Neural crest cell (in vitro differentiated cells): Measurements from ENCODE around the gene ABHD6. TPM values are rescaled to one million over a fixed set of nuclear protein-coding genes. Genes with fewer than 3 reads are reported as not detected.

ENCODE experiments used
- DNase-seq: peaks from one replicate; pipeline ENCODE4 v3.0.0; 2021; ENCODE audit warnings: low read depth, mixed read lengths, low spot score
- H3K27ac Mint-ChIP-seq: one replicate; pipeline ENCODE4 v1.8.0; 2021; ENCODE audit warnings: mild to moderate bottlenecking, mixed read lengths; ENCODE audit not compliant: unreplicated experiment
- H3K27me3 Mint-ChIP-seq: 2 replicates; pipeline ENCODE4 v1.8.0; 2021; ENCODE audit warnings: low read depth, mild to moderate bottlenecking, mixed read lengths
- H3K36me3 Mint-ChIP-seq: 2 replicates; pipeline ENCODE4 v1.8.0; 2021; ENCODE audit warnings: low read depth, mild to moderate bottlenecking, mixed read lengths
- H3K4me1 Mint-ChIP-seq: 2 replicates; pipeline ENCODE4 v1.8.0; 2021; ENCODE audit warnings: mixed read lengths
- H3K4me3 Mint-ChIP-seq: one replicate; pipeline ENCODE4 v1.8.0; 2021; ENCODE audit warnings: mild to moderate bottlenecking, mixed read lengths
- H3K9me3 Mint-ChIP-seq: 2 replicates; pipeline ENCODE4 v1.8.0; 2021; ENCODE audit warnings: mixed read lengths
- total RNA-seq: library from RNA; stranded (reverse); gene quantifications from 2 replicates; pipeline ENCODE4 v1.2.1, GENCODE V29; 2021
- TF ChIP-seq, protein P1 (sequence below): fragments of 200-600 bp; sonication (generic); conservative IDR thresholded peaks from 2 replicates; pipeline ENCODE4 v1.5.0; 2021; ENCODE audit warnings: antibody characterized with exemption, mild to moderate bottlenecking

The ABHD6 gene
- total RNA-seq, 1 donor from 2014 or later, result 5.5 TPM

DNA sequence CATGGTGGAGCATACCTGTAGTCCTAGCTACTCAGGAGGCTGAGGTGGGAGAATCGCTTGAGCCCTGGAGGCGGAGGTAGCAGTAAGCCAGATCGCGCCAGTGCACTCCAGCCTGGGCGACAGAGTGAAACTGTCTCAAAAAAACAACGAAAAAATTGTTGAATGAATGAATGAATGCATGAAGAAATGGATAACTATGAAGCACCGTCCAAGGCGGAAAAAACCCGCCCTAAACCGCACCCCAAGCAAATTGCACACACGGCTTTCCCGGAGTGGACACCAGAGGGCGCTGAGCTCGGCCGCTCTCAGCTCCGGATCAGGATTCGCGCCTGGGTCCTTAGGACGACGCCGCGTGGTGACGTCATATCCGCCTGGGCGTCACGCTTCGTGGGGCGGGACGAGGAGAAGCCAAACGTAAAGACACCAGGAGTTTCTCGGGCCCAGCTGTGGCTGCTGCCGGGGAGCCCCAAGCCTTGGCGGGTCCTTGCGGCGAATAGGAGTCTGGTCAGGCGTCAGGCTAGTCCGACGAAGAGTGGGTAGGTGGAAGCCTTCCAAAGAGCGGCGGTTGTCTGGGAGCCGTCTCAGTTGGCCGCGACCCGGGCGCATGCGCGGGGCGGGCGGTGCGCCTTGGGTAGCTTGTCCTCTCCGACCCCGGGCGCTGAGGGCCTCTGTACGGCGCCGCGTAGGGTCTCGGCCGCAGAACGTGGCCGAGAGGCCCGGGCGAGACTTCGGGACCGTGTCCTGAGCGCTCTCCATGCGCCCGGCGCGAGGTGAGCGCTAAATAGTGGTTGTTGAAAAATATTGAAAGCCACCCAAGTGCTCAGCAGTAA, 68.5 kb downstream of the ABHD6 start, which contains the start of the genes HTD2 and RPP14:
Gene HTD2 (plus strand): TSS at position 639 of the 830 bp plus-strand sequence. CDS start 11,094 bp downstream, outside the sequence.
Gene RPP14 (plus strand): TSS at position 364 of the 830 bp plus-strand sequence. CDS start 4,085 bp downstream, outside the sequence.
- peaks cover 12% of the 10 kb centered on the region for H3K36me3 Mint-ChIP-seq
- no peaks in the 10 kb centered on the region for H3K9me3 Mint-ChIP-seq
- peaks cover 23% of the 10 kb centered on the region for H3K4me1 Mint-ChIP-seq
- H3K4me3 Mint-ChIP-seq, result peak within 1 kb of the TSS; percentile 98
- H3K27me3 Mint-ChIP-seq, result peaks cover 30% of the 10 kb centered on the region
- peak within 1 kb of the TSS; percentile 100 for H3K27ac Mint-ChIP-seq
- TF ChIP-seq, protein P1, sequence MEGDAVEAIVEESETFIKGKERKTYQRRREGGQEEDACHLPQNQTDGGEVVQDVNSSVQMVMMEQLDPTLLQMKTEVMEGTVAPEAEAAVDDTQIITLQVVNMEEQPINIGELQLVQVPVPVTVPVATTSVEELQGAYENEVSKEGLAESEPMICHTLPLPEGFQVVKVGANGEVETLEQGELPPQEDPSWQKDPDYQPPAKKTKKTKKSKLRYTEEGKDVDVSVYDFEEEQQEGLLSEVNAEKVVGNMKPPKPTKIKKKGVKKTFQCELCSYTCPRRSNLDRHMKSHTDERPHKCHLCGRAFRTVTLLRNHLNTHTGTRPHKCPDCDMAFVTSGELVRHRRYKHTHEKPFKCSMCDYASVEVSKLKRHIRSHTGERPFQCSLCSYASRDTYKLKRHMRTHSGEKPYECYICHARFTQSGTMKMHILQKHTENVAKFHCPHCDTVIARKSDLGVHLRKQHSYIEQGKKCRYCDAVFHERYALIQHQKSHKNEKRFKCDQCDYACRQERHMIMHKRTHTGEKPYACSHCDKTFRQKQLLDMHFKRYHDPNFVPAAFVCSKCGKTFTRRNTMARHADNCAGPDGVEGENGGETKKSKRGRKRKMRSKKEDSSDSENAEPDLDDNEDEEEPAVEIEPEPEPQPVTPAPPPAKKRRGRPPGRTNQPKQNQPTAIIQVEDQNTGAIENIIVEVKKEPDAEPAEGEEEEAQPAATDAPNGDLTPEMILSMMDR, result peak; percentile 98
- peak; percentile 97 for DNase-seq

DNA sequence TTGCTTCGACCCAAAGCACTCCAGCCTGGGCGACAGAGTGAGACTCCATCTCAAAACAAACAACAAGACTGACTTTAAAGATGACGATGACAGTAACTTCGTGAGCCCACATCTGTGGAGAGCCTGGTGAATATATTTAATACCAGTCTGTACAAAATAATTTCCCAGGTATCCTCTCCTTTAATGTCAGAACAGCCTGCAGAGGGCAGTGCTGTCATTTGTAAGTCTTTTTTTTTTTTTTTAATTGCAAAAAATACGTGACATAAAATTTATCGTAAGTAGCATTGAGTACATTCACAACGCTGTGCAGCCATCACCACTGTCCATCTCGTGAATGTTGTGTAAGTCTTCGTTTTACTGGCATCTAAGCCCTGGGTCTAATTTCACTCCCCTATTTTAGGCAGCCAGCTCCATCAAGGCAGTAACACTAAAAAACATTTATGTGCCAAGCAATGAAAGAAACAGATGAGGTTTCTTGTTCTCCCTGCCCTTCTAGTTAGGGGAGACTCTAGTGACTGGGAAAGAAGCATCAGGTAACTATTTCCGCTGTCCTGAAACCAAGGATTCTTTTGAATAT, 70.1 kb downstream of the ABHD6 start:
- H3K9me3 Mint-ChIP-seq, result no peaks in the 10 kb centered on the region
- no peak for DNase-seq
- peaks cover 14% of the 10 kb centered on the region for H3K27me3 Mint-ChIP-seq
- peak overlapping the region; percentile 12 for H3K27ac Mint-ChIP-seq
- H3K36me3 Mint-ChIP-seq, result peaks cover 14% of the 10 kb centered on the region
- peak overlapping the region; percentile 98 for H3K4me3 Mint-ChIP-seq
- H3K4me1 Mint-ChIP-seq, result peaks cover 23% of the 10 kb centered on the region
- TF ChIP-seq, protein P1, result peak; percentile 72

DNA sequence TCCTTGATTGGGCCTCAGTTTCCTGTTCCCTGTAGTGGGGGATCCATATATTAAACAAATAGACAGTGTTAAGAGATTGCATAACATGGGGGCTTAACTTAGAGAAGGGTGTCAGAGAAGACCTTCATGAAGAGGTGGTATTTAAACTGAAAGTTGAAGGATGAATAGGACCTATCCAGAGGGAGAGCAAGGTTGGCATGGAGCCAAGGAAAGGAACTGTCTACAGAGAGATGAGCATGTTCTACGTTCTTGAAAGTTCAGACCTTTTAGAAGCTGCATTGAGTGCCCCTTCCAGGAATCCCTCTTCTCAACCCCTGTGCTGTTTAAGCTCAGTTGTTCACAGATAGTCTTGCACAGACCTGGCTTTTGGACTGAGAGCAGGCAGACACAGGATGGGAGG, 71.1 kb downstream of the ABHD6 start:
- no peak overlapping the region for H3K27ac Mint-ChIP-seq
- peak overlapping the region; percentile 98 for H3K4me3 Mint-ChIP-seq
- peaks cover 23% of the 10 kb centered on the region for H3K4me1 Mint-ChIP-seq

DNA sequence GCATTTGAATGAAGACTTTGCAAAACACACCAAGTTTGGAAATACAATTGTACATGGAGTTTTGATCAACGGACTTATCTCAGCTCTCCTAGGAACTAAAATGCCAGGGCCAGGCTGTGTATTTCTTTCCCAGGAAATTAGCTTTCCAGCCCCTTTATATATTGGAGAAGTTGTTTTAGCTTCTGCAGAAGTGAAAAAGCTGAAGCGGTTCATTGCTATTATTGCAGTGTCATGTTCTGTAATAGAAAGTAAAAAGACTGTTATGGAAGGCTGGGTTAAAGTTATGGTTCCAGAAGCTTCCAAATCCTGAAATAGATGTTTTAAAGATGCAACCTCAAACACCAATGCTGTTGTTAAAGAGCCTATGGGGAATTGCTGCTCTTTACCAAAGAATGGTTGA, 80.2 kb downstream of the ABHD6 start:
- H3K27ac Mint-ChIP-seq, result no peak overlapping the region
- TF ChIP-seq, protein P1, result no peak
- no peaks in the 10 kb centered on the region for H3K4me1 Mint-ChIP-seq

More for the DNA sequence above, 71.1 kb downstream of the ABHD6 start:
- Mint-ChIP-seq H3K27me3 (peaks cover 7% of the 10 kb centered on the region), H3K36me3 (peaks cover 17% of the 10 kb centered on the region), H3K9me3 (no peaks in the 10 kb centered on the region)
- TF ChIP-seq, protein P1, result no peak
- no peak for DNase-seq

DNA sequence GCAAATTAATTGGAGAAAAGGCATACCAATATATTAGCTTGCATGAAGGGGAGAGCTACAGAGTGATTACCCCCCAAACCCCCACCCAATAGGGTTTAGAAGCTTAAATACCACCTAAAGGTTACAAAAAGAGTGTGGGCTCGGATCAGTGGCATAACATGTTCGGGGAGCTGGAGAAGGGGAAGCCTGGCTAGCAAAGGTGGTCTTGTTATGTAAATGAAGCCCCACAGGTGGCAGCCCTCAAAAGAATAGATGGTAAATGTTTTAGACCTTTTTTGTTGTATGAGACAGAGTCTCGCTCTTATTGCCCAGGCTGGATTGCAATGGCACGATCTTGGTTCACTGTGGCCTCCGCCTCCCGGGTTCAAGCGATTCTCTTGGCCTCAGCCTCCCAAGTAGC, 84.2 kb downstream of the ABHD6 start:
- Mint-ChIP-seq H3K9me3 (no peaks in the 10 kb centered on the region), H3K36me3 (peaks cover 7% of the 10 kb centered on the region), H3K4me3 (no peak overlapping the region), H3K27me3 (no peaks in the 10 kb centered on the region), H3K27ac (no peak overlapping the region), H3K4me1 (no peaks in the 10 kb centered on the region)
- TF ChIP-seq, protein P1, result no peak
- no peak for DNase-seq

More for the DNA sequence above, 80.2 kb downstream of the ABHD6 start:
- H3K9me3 Mint-ChIP-seq, result no peaks in the 10 kb centered on the region
- no peak overlapping the region for H3K4me3 Mint-ChIP-seq
- no peak for DNase-seq
- H3K36me3 Mint-ChIP-seq, result peaks cover 20% of the 10 kb centered on the region
- H3K27me3 Mint-ChIP-seq, result no peaks in the 10 kb centered on the region
